ENCODE data around the gene RHBG.
A peak's percentile ranks its signal among the peaks of the same experiment; 100 is the strongest.

RHBG gene

GRCh38 chr1:156409439-156409838, 40.4 kb downstream of the RHBG start:
- no peak for DNase-seq (ENCODE audit: low read depth)

- DNase-seq (ENCODE audit: low read depth), result no peak
Observed at GRCh38 chr1:156410238-156410637, 41.2 kb downstream of the RHBG start.

- DNase-seq (ENCODE audit: low read depth), result no peak
Observed at GRCh38 chr1:156410740-156411139, 41.7 kb downstream of the RHBG start.

DNA sequence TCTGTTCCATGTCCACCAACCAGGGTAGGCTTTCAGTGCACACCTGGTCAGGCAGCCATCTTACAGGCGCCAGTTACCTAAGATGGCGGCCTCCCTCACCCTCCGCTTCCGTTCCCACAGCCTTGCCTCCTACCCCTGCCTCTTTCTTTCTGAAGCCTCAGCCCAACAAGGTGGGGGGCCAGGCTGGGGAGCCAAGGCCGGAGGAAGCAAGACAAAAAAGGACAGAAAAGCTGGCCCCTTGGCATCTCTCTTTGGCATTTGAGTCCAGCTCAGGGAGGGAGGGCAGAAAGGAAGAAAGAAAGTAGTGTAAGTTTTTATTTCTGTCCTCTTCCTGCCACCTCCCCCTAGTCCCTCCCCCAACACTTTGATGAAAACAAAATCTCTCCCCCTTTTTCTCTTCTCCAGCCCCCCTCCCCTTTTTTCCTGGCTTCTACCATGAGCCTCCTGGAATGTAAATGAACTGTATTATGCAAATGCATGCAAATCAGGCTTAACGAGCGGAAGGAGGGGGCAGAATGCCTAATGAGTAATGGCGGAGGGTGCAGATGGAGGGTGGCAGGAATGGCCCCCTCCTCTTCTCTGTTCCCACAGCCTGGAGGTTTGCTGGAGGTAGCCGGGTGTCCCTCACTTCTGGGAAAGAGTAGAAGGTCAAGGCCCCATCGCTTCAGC, 43.8 kb downstream of the RHBG start:
- no peak for DNase-seq (ENCODE audit: low read depth)

DNA sequence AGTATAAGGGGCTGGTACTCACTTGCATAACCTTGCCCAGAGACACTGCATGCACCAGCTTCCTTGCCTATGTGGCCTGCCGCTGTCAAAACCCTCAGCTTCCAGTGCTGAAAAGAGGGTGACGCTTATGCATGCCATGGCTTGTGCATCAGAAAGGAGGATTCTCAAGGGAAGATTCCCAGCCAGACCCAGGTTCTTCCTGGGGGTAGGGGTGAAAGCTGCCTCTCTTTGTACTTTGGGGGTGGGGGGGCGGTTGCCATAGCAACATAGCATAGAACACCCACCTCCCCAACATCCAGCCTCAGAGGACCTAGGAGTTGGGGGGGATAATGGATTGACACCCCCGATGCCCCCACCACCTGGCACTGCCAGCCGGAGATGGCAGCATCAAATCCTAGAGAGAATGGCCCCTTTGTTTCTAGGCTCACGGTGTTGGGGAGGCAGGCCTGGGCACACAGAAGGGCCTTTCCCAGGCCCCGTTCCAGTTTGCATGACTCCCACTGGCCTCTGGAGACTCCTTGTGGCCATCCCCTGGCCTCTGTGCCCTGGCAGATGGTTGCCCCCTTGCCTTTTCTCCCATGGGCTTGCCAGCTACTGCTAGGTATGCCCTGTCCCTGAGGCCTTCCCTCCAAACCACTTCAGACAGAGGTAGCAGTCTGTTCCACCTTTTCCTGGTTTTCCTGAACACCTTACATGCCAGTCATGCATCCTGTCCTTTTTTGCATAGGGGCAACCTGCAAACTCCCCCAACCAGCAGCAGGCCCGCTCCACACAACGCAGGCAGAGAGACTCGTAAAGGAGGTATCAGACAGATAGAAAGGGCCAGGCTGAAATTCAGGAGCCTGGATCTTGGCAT, 44.6 kb downstream of the RHBG start:
- DNase-seq (ENCODE audit: low read depth), result no peak

- DNase-seq (ENCODE audit: low read depth), result no peak
Observed at GRCh38 chr1:156414461-156415064, 45.6 kb downstream of the RHBG start.

DNA sequence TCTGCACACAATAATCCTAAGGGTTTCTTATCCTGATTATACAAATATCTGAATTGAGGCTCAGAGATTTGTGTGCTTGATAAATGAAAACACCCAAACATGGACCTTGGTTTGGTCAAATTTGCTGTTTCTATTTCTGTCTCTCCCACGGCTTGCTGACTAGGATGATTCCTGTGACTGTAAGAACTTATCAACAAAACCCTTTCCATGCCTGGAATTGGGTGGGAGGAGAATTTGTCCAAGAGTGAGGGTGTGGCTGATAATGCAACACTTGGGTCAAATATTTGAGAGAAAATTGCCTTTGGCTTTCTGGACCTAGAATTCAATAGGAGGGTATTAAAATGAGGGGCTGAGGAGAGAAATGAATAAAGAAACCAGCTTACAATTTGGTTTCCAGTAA, 48.0 kb downstream of the RHBG start:
- DNase-seq (ENCODE audit: low read depth), result no peak

DNA sequence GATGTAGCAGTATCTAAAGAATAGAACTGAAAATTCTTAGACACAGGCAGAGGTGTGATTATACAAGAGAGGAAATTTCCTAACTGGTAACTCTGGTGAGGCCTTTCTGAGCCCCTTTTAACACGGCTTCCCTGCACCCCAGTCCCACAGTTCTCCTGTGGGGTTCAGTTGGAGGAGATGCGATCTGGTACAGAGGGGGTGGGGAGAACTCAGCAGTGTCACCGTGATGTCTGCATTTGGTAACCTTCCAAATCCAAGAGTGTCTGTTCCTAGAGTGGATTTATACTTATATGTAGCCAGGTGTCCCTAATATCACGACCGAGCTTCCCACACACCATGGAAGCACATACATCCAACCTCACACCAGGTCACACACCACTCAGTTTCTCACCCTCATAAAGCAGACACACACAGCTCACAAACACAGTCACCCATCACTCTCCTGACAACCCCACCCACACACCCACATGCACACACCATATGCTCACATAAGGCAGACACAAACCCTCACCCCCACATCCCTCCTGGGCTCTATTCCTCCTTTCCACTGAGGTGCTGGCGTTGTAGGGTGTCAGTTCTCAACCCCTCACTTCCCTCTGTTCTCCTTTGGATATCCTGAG, 48.5 kb downstream of the RHBG start:
- DNase-seq (ENCODE audit: low read depth), result no peak

DNA sequence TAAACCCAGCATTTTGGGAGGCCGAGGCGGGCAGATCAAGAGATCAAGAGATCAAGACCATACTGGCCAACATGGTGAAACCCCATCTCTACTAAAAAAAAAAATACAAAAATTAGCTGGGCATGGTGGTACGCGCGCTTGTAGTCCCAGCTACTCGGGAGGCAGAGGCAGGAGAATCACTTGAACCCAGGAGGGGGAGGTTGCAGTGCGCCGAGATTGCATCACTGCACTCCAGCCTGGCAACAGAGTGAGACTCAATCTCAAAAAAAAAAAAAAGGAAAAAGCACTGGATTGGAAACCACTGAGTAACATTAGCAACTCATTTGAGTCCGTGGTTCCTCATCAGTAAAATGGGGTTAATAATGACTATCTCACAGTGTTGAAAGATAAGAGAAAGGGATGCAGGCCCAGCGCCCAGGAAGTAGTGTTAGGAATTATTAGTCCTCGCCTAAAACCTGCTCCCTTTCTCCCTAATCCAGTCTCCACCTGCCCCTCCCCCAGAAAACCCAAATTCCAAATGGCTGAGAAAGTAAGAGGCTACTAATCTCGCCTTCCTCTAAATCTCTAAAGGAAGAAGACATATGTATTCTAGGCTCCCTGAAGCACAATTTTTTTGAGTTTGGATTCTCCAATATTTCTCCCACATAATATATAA, 49.5 kb downstream of the RHBG start:
- no peak for DNase-seq (ENCODE audit: low read depth)

DNA sequence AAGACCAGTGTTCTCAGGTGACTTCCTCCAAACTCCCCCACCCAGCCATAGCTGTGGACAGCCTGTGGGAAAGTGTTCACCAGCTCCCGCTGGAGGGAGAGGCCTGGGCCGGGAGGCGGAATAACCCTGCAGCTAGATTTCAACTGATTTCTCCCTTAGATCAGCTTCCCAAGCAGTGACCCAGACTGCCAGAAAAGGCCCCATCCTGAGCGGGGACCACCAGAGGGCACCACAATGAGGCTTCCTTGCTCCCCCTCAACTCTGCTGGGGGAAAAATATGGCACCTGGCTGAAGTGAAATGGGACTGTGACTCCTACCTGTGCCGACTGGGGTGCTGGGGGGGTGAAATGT, 50.8 kb downstream of the RHBG start:
- no peak for DNase-seq (ENCODE audit: low read depth)

GRCh38 chr1:156420205-156421061, 51.4 kb downstream of the RHBG start:
- DNase-seq (ENCODE audit: low read depth), result peak; percentile 31

DNA sequence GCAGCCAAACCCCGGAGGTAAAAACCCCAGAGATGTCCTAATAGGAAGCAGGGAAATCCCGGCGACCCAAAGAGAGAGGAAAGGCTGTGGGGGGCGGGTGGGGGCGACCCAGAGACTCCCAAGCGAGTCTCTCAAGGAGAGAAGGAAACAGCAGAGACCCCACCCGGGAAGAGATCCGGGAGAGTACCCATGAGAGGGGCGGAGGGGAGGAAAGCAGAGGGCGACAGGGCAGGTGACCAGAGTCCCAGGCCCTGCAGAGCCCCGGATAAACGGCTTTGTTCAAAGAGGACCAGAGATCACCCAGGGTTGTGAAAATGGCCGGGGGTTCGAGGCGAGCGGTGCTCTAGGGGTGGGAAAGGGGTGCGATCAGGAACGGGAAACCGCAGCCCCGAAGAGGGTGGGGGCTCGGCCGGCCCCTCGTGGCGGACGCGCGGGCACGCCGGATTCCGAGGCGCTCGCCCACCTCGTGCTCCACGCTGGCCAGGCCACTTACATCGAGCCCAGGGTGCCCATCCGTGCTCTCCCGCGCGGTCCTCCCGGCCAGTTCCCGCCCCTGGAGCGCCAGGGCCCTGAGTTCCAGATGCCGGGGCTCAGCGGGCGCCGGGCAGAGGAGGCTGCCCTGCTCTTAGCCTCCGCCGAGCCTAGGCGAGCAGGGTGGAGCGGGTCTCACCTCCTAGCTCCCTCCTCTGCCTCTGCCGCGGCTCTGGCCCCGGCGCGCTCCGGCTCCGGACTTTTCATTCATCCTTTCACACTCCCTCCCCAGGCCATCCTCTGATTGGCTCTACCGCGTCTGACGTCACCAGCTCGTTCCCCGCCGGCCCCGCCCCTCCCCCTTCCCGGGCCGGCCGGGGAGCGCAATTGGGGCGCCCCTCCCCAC, 52.3 kb downstream of the RHBG start:
- DNase-seq (ENCODE audit: low read depth), result peak; percentile 58

GRCh38 chr1:156421939-156422601, 53.1 kb downstream of the RHBG start:
- no peak for DNase-seq (ENCODE audit: low read depth)

GRCh38 chr1:156422602-156423091, 53.6 kb downstream of the RHBG start:
- no peak for DNase-seq (ENCODE audit: low read depth)

- DNase-seq (ENCODE audit: low read depth), result no peak
Observed at GRCh38 chr1:156423422-156424352, 54.7 kb downstream of the RHBG start.

GRCh38 chr1:156424806-156425432, 55.9 kb downstream of the RHBG start:
- DNase-seq (ENCODE audit: low read depth), result no peak

DNA sequence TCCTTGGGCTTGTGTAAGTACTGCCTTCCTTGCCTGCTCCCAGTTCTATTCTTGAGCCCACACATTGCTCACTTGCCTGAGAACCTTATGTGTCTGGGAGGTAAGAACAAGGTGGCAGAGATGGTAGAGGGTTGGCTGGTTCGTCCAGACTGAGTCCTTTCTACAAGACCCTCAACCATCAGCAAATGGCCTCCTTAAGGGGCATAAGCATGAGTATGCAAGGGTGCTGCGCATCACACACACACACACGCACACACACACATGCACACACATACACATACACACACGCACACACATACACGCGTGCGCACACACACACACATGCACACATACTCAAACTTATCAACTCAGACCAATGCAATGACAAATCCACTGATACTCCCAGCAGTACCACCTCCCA, 56.9 kb downstream of the RHBG start:
- DNase-seq (ENCODE audit: low read depth), result no peak

DNA sequence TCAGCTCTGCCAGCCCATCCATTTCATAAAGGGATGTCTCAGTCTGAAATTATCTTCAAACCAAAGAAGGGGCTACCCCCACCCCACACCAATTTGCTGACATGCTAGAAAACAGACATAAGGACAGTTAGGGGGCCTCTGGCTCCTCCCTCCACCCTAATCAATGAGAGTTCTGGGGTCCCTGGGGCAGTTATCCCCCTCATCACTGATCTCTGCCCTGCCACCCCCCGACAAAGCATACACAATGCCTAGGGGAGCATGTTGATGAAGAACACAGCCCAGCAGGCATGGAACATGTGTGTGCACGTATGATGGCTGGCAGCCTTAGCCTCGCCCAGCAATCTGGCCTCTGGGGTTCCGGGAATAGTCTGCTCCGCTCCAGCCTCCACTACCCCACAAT, 58.9 kb downstream of the RHBG start:
- DNase-seq (ENCODE audit: low read depth), result no peak

Measured in activated T-helper 9 cell treated with anti-CD3 and anti-CD28 coated beads, Interleukin-2, amount 50 U/mL, for 16 hours (primary cell).